HUDEP-2 (cell line): ENCODE data around the gene CLSTN2.

ENCODE experiments used
- DNase-seq, 76 experiments: peaks; one replicate each; lab custom pipeline; 2025; ENCODE audit not compliant: unreplicated experiment in 76 of 76; lab: John Stamatoyannopoulos, UW

Gene CLSTN2

GRCh38 chr3:140265302-140265701, 330.3 kb downstream of the CLSTN2 start:
- no peak for DNase-seq

DNA sequence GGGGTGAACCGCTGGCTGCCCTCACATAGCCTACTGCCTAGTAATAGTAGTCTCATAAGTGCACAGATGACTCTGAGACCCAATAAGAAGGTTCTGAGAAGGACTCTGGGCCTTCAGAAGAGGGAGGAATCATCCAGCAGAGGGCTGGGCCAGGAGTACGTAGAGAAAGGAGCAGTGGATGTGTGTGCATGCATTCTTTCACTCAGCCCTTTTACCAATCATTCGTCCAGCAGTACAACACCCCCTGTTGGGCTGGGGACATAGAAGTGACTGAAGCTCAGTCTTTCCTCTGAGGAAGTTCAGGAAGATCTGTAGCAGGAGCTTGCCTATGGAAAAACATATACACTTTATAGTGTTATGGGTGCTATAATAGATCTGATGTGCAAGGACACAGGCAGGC, 333.1 kb downstream of the CLSTN2 start:
- DNase-seq, result no peak

- DNase-seq, result no peak
Observed at GRCh38 chr3:140268610-140269009, 333.6 kb downstream of the CLSTN2 start.

DNA sequence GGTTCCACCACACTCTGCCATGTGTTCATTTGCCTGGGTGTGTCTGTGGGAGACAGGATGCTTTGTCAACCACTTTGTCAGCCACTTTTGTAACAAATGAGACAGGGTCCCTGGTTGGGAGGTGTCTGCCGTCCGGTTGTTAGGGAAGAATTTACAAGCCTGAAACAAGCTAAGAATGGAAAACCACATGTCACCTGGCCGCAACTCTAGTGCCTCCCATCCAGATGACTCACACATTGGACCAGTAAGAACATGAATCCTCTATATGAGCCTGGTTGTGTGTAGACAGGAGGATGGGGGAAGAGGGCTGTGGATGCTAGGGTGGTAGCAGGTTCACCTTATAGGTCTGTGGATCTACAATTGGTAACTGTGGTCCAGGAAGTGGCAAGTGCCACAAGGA, 335.3 kb downstream of the CLSTN2 start:
- no peak for DNase-seq

DNA sequence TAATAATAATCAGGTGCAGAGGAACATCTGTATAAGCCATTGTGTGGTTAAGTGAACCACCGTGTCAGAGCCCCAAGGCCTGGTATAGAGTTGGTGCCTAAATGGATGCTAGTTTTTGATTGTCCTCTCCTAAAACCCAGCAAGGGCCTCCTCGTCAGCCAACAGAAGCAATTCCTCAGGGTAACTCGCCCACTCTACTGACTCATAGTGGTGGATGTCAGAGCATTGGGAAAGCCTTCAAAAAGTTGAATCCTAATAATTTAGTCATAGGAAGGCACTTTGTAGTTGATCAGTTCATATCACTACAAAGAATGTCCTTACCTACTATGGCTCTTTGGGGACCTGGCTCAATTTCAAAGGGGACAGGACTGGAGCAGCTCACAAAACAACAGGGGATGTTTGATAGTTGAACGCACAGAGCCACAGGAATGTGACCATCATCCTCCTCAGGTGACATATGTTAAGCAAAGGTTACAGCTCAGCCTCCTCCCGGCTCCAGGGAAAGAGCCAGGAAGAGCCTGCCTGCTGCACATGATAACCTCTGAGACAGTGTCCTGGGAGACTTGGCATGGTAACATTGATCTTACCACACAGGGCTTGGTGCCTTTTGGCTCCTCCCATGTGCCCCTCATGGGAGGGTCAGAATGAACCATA, 338.7 kb downstream of the CLSTN2 start:
- no peak for DNase-seq

DNA sequence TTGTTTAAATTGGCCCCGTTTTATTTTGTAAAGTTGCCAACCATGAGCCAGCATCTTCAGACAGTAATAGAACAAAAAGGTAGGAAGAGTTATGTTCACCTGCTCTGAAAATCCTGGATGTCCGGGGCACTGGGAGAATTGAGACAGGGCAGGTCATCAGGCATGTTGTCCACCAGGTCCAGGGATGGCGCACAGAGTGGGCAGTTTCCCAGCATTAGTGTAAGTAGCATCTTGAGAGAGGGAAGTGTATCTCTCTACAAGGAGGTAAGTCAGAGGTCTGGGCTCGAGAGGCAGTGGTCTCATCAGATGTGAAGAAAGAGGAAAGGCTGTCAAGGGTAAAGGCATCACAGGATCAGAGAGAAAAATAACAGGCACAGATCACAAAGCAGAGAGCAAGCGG, 339.4 kb downstream of the CLSTN2 start:
- DNase-seq, result no peak

DNA sequence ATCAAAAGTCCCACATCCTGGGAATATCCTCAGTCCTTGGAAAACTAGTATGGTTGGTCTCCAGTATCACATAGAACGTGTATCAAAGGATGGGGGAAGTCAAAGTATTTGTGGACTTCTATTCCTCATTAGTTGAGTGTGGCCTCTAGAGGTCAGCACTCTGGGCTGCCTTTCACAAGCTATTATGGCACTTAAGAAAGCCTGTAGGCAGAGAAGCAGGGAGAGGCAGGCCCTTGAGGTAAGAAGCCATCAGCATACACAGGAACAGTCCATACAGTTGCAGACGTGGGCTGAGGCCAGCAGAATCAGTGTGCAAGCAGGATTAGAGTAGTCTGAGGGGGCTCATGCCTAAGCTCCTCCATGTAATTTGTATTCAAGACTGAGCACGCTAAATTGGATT, 341.7 kb downstream of the CLSTN2 start:
- peak in 4 of 76 experiments; percentile 0 to 18 (median 1) for DNase-seq

DNA sequence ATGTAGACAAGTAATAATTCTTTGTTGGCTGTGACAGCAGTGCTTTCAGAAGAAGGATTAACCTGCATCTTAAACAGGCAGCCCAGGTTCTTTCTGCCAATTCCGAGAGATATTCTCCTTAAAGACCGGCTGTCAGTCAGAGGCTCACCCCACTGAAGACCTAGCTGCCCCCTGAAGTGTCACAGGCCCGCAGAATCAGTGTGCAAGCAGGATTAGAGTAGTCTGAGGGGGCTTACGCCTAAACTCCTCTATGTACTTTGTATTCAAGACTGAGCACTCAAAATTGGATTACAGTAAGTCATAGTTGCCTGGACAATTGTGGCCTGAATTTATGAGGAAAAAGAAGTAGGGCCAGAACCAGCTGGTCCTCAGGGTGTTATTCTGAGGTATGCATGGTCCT, 342.9 kb downstream of the CLSTN2 start:
- DNase-seq, result no peak

- DNase-seq, result no peak
Observed at GRCh38 chr3:140284372-140284771, 349.4 kb downstream of the CLSTN2 start.

- no peak for DNase-seq
Observed at GRCh38 chr3:140285380-140285779, 350.4 kb downstream of the CLSTN2 start.

GRCh38 chr3:140288595-140288994, 353.6 kb downstream of the CLSTN2 start:
- no peak for DNase-seq

DNA sequence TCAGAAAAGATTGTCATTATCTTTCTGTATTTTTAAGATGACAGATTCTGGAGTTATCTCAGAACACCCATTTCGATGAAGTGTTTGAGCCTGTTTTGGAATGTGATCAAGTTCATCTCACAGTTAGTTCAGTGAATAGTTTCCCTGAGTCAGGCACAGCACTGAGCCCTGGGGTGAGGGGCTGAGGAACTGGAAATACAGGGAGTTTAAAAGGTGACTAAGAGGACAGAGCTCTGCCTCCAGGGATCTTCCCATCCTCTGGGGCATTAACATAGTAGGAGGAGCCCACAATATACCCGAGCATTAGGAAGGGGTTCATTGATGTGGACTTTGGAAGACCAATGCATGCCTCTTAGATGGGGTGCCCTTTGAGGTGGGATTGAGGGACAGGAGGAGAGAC, 355.1 kb downstream of the CLSTN2 start:
- DNase-seq, result no peak

DNA sequence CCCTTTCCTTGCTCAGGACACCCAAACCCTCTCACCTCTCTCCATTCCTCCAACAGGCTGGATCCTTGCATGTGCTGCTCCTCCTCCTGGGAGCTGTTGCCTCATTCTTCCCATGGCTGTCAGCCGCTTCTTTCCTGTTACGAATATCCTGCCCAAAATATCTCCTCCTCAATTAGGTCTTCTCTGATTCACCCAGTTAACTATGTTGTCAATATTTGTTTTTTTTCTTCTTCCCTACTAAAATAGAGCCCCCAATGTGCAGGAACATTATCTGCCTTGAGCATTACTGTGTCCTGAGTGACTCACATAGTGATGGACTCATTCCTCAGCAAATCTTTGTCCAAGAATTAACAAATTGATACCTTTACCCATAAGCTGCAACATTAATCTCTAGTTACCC, 357.2 kb downstream of the CLSTN2 start:
- DNase-seq, result no peak

DNA sequence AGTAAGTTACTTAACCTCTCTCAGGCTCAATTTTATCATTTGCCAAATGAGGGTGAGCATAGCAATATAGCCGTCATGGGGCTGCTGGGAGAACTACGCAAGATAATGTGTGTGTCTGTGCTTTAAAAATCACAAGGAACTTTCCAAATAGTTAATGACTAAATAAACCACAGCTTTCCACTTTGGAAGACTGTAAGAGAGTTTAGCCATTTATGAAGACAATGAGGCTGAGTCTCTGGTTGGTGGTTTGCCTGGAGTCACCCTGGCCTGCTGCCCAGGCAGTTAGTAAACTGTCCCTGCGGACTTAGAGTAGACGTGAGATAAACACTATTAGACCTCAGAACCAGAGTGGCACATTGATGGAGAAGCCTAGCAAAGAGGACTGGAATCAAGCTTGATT, 357.7 kb downstream of the CLSTN2 start:
- DNase-seq, result no peak

DNA sequence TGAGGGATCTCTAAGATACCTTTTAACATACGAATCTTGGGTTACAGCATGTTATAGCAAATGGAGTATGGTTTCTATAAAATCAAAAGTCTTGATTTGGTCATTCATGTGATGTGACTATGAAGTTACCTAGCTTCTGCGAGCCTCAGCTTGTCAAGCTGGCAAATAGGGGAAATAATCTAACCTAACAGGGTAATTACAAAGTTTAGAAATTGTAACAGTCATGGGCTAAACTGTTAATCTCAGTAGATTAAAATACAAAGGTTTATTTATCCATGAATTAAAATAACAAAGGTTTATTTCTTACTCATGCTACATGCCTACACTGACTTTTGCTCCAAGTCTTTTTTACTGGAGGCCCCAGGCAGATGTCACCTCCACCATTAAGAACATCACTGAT, 359.1 kb downstream of the CLSTN2 start:
- DNase-seq, result no peak

- no peak for DNase-seq
Observed at GRCh38 chr3:140296796-140297352, 361.9 kb downstream of the CLSTN2 start.

- DNase-seq, result no peak
Observed at GRCh38 chr3:140298043-140298442, 363.1 kb downstream of the CLSTN2 start.

DNA sequence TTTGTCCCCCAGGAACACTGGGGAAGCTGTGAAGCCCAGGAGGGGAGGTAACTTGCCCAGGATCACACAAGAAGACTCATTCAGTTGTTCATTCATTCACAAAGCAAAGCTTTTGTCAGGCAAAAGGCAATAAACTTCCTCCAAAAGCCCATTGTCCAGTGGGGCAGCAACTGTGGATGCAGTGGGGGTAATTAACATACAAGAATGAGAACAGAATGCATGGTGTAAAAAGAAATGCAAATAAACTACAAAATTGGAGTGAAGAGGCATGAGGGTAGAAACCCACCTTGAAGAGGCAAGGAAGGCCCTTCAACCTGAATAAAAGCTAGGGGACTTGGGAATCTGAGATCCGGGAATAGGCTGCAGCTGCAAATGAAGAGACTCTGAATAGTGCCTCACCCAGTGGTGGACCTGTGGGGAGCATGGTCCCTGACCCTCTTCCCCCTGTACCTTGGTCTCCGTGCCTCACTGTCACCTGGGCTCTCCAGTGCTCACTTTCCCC, 363.6 kb downstream of the CLSTN2 start:
- no peak for DNase-seq

GRCh38 chr3:140303875-140304274, 368.9 kb downstream of the CLSTN2 start:
- DNase-seq, result no peak

DNA sequence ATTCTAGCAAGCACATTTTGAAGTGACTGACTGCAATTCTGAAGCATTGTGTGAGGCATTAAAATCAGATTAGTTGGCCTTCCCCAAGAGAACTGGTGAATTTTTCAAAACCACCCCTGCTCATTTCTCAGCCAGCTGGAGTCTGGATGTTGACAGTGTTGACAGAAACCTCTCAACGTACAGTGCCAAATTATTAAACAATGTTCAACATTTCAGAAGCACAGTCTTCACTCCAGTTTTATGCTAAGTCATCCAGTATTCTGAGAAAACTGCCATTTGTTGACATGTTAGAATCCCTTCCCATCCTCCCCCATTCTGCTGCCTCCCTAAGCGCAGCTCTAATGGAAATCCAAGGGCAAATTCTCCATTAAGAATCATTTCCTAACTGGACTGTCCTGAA, 373.6 kb downstream of the CLSTN2 start:
- no peak for DNase-seq

GRCh38 chr3:140311428-140311827, 376.4 kb downstream of the CLSTN2 start:
- no peak for DNase-seq

DNA sequence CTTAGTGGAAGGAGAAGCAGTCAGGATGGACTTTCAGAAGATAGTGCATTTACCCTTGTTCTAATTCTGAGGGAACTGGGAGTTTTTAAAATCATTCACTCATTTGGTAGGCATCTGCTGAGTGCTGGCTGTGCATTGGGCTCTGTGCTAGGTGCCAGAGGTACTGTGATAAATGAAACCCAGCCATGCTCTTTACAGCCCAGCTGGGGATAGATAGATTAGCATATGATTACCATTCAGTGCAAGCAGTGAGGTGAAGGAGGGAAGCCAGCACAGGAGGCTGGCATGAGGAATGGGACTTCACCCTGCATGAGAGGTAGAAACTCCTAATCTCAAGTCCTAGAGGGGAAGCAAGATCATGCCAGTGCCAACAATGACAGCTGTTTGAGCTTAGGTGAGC, 381.0 kb downstream of the CLSTN2 start:
- no peak for DNase-seq

- no peak for DNase-seq
Observed at GRCh38 chr3:140316466-140316865, 381.5 kb downstream of the CLSTN2 start.
